Measurements from ENCODE around the gene KRTAP12-3. TPM values are rescaled to one million over a fixed set of nuclear protein-coding genes. Genes with fewer than 3 reads are reported as not detected.

KRTAP12-3 gene
- polyA plus RNA-seq, 3 donors = not detected

DNA sequence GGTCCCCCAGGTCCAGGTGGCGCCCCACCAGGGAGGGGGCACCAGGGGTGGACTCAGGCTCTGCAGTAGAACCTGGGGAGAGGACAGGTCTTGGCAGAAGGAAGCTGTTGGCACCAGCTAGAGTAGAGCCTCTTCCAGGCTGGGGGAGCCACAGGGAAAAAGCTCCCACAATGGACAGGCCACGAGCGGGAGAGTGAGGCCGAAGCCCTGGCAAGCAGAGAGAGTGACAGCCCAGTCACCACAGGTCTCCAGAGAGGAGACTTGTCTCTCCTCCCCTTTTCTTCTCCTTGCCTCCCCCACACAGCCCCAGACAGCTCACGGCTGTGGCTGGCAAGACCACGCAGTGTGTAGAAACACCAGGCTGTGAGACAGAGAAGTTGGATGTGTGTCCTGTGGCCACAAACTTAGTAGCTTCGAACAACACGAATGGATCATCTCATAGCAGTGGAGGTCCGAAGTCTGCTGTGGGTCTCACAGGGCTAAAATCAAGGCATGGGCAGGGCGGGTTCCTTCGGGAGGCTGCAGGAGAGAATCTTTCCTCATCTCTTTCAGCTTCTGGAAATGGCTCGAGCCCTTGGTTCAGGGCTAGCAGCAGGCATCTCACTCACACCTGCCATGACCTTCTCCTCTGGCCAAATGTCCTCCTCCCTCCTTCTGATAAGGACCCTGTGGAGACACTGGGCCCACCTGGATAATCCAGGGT lies 6.6 kb upstream of the KRTAP12-3 start:
- H3K4me3 ChIP-seq (replicated peaks in 1 of 3; ENCODE audit: low read depth in 2 of 3, low read length in 3 of 3) = no peak overlapping the region
- H3K4me2 ChIP-seq (replicated peaks; ENCODE audit: extremely low read depth, low read length, poor library complexity, severe bottlenecking) = no peak overlapping the region
- H3K9me3 ChIP-seq (replicated peaks in 1 of 2; ENCODE audit: control insufficient read depth in 1 of 2, insufficient read depth in 1 of 2, low read length in 2 of 2) = peaks cover 0 to 24% of the 10 kb centered on the region in 2 donors
- intact Hi-C loops (cut with micrococcal nuclease) = no loop called here
- H3K4me3 Mint-ChIP-seq = no peak overlapping the region
- H4K20me1 ChIP-seq (ENCODE audit: insufficient read depth, low read length) = no peaks in the 10 kb centered on the region
- no peaks in the 10 kb centered on the region for H3K4me1 Mint-ChIP-seq
- 83% methylated on average over 10 of the region's 12 CpGs for WGBS (ENCODE audit: insufficient coverage)
- no peak overlapping the region for H3K27ac ChIP-seq (ENCODE audit: low read depth in 1 of 2, low read length in 2 of 2)
- H3K79me2 ChIP-seq (ENCODE audit: insufficient read depth, low read length) = no peaks in the 10 kb centered on the region
- TF ChIP-seq, protein P1, sequence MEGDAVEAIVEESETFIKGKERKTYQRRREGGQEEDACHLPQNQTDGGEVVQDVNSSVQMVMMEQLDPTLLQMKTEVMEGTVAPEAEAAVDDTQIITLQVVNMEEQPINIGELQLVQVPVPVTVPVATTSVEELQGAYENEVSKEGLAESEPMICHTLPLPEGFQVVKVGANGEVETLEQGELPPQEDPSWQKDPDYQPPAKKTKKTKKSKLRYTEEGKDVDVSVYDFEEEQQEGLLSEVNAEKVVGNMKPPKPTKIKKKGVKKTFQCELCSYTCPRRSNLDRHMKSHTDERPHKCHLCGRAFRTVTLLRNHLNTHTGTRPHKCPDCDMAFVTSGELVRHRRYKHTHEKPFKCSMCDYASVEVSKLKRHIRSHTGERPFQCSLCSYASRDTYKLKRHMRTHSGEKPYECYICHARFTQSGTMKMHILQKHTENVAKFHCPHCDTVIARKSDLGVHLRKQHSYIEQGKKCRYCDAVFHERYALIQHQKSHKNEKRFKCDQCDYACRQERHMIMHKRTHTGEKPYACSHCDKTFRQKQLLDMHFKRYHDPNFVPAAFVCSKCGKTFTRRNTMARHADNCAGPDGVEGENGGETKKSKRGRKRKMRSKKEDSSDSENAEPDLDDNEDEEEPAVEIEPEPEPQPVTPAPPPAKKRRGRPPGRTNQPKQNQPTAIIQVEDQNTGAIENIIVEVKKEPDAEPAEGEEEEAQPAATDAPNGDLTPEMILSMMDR (IDR thresholded peaks at IDR 0.05) = no peak
- H3K27me3 Mint-ChIP-seq (ENCODE audit: low read depth in 3 of 3) = peaks cover 2 to 14% (median 6%) of the 10 kb centered on the region in 3 donors
- H3K36me3 ChIP-seq (replicated peaks in 1 of 2; ENCODE audit: control insufficient read depth in 1 of 2, insufficient read depth in 2 of 2, low read length in 2 of 2) = no peaks in the 10 kb centered on the region
- DNase-seq = no peak
- H3K9ac ChIP-seq (ENCODE audit: insufficient read depth, low read length, poor library complexity, severe bottlenecking) = no peak overlapping the region
- peaks cover 10 to 33% (median 22%) of the 10 kb centered on the region in 7 donors for H3K9me3 Mint-ChIP-seq
- H3K27me3 ChIP-seq (ENCODE audit: control insufficient read depth in 2 of 2, insufficient read depth in 2 of 2, low read length in 2 of 2) = no peaks in the 10 kb centered on the region
- no peak overlapping the region for H3K27ac Mint-ChIP-seq
- no peak overlapping the region for H2AFZ ChIP-seq (ENCODE audit: insufficient read depth, low read depth, low read length, poor library complexity, severe bottlenecking)
- H3K36me3 Mint-ChIP-seq = no peaks in the 10 kb centered on the region
- no peaks in the 10 kb centered on the region for H3K4me1 ChIP-seq (ENCODE audit: control insufficient read depth in 1 of 2, insufficient read depth in 2 of 2, low read length in 2 of 2)

DNA sequence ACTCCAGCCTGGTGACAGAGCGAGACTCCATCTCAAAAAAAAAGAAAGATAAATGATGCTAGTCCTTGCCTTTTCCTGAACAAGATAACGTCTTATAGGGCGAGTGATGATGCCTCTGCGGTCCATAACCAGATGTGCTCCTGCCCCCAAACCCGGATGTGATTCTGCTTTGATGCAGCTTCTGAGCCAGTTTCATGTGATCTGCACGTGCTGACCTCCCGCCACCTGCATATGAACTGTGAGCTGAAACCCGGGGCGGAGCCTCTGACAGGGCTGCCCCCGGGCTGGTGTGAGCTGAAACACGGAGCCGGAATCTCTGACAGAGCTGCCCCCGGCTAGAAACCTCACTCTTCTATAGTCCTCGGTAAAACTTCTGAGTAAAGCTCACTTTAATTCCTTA lies 4.6 kb upstream of the KRTAP12-3 start:
- no peaks in the 10 kb centered on the region for H3K4me1 Mint-ChIP-seq

More for the DNA sequence above, 4.6 kb upstream of the KRTAP12-3 start:
- peak overlapping the region in 1 of 7 donors; percentile 69 for H3K27ac Mint-ChIP-seq
- H3K79me2 ChIP-seq (ENCODE audit: insufficient read depth, low read length) = no peaks in the 10 kb centered on the region
- 81% methylated on average over 12 of the region's 14 CpGs for WGBS (ENCODE audit: insufficient coverage)
- intact Hi-C loops (cut with micrococcal nuclease) = no loop called here
- no peak for DNase-seq
- TF ChIP-seq, protein P1 (IDR thresholded peaks at IDR 0.05) = no peak
- H3K36me3 ChIP-seq (replicated peaks in 1 of 2; ENCODE audit: control insufficient read depth in 1 of 2, insufficient read depth in 2 of 2, low read length in 2 of 2) = no peaks in the 10 kb centered on the region
- peaks cover 23 to 46% (median 39%) of the 10 kb centered on the region in 7 donors for H3K9me3 Mint-ChIP-seq
- no peak overlapping the region for H3K9ac ChIP-seq (ENCODE audit: insufficient read depth, low read length, poor library complexity, severe bottlenecking)
- peaks cover 2 to 10% (median 8%) of the 10 kb centered on the region in 3 donors for H3K27me3 Mint-ChIP-seq (ENCODE audit: low read depth in 3 of 3)
- H3K4me2 ChIP-seq (replicated peaks; ENCODE audit: extremely low read depth, low read length, poor library complexity, severe bottlenecking) = no peak overlapping the region
- H2AFZ ChIP-seq (ENCODE audit: insufficient read depth, low read depth, low read length, poor library complexity, severe bottlenecking) = no peak overlapping the region
- no peaks in the 10 kb centered on the region for H4K20me1 ChIP-seq (ENCODE audit: insufficient read depth, low read length)
- H3K9me3 ChIP-seq (replicated peaks in 1 of 2; ENCODE audit: control insufficient read depth in 1 of 2, insufficient read depth in 1 of 2, low read length in 2 of 2) = peaks cover 14 to 38% of the 10 kb centered on the region in 2 donors
- H3K4me1 ChIP-seq (ENCODE audit: control insufficient read depth in 1 of 2, insufficient read depth in 2 of 2, low read length in 2 of 2) = no peaks in the 10 kb centered on the region
- H3K27me3 ChIP-seq (ENCODE audit: control insufficient read depth in 2 of 2, insufficient read depth in 2 of 2, low read length in 2 of 2) = no peaks in the 10 kb centered on the region
- H3K27ac ChIP-seq (ENCODE audit: low read depth in 1 of 2, low read length in 2 of 2) = no peak overlapping the region
- H3K4me3 Mint-ChIP-seq = no peak overlapping the region
- H3K36me3 Mint-ChIP-seq = no peaks in the 10 kb centered on the region
- no peak overlapping the region for H3K4me3 ChIP-seq (replicated peaks in 1 of 3; ENCODE audit: low read depth in 2 of 3, low read length in 3 of 3)
